WTC11 (cell line): ENCODE data around the gene C1QC. TPM values are rescaled to one million over a fixed set of nuclear protein-coding genes. Genes with fewer than 3 reads are reported as not detected.

Source experiments
- ATAC-seq: fragments of 200-7000 bp; cut with Tn5 transposase; 2 replicates; pipeline ENCODE4 v1.10.0; 2021; ENCODE audit warnings: mild to moderate bottlenecking, moderate library complexity
- CTCF ChIA-PET: fragments of 300-600 bp; sonication (Branson Sonifier 250); formaldehyde crosslinking; loops from one replicate; lab custom pipeline; 2021; ENCODE audit warnings: antibody characterized with exemption; lab: Charles Lee
- POLR2A ChIA-PET: fragments of 350-600 bp; sonication (Branson Sonifier 250); formaldehyde crosslinking; loops from one replicate; lab custom pipeline; 2021; ENCODE audit warnings: antibody characterized with exemption; lab: Charles Lee
- DNase-seq: peaks from one replicate; pipeline ENCODE4 v3.0.0; 2021; ENCODE audit warnings: low spot score
- H3K27ac Mint-ChIP-seq: 2 replicates; pipeline ENCODE4 v1.8.0; 2021; ENCODE audit warnings: mixed read lengths
- H3K27me3 Mint-ChIP-seq: 2 replicates; pipeline ENCODE4 v1.8.0; 2021; ENCODE audit warnings: low read depth, mild to moderate bottlenecking, moderate library complexity, mixed read lengths
- H3K36me3 Mint-ChIP-seq: 2 replicates; pipeline ENCODE4 v1.8.0; 2021; ENCODE audit warnings: mixed read lengths
- H3K4me1 Mint-ChIP-seq: 2 replicates; pipeline ENCODE4 v1.8.0; 2022; ENCODE audit warnings: mixed read lengths
- H3K4me3 Mint-ChIP-seq: 2 replicates; pipeline ENCODE4 v1.8.0; 2021; ENCODE audit warnings: mild to moderate bottlenecking, moderate library complexity, mixed read lengths
- H3K9me3 Mint-ChIP-seq: 2 replicates; pipeline ENCODE4 v1.8.0; 2021; ENCODE audit warnings: mixed read lengths
- ATF3 ChIP-seq: sonication (generic); formaldehyde crosslinking; conservative IDR thresholded peaks from 2 replicates; pipeline ENCODE4 v1.8.1; 2022; ENCODE audit warnings: mild to moderate bottlenecking, missing genetic modification reagents
- CBFB ChIP-seq: sonication (generic); formaldehyde crosslinking; IDR thresholded peaks from 2 replicates; pipeline ENCODE4 v1.8.1; 2022; ENCODE audit warnings: mild to moderate bottlenecking, low read depth, missing genetic modification reagents
- CREB1 ChIP-seq: sonication (generic); formaldehyde crosslinking; IDR thresholded peaks from 2 replicates; pipeline ENCODE4 v1.8.0; 2023; ENCODE audit warnings: mild to moderate bottlenecking, missing genetic modification reagents
- FOXJ3 ChIP-seq: sonication (generic); formaldehyde crosslinking; IDR thresholded peaks from 2 replicates; pipeline ENCODE4 v1.9.0; 2021; ENCODE audit warnings: missing genetic modification reagents, mild to moderate bottlenecking, borderline replicate concordance
- FOXK1 ChIP-seq: sonication (generic); formaldehyde crosslinking; IDR thresholded peaks from 2 replicates; pipeline ENCODE4 v1.8.0; 2022; ENCODE audit warnings: mild to moderate bottlenecking, moderate library complexity, missing genetic modification reagents
- GTF2I ChIP-seq: fragments of 250-450 bp; sonication (Bioruptor Pico); conservative IDR thresholded peaks from 2 replicates; pipeline ENCODE4 v1.4.0; 2021; ENCODE audit warnings: mild to moderate bottlenecking
- HMGA2 ChIP-seq: fragments of 250-450 bp; sonication (Bioruptor Pico); IDR thresholded peaks from 2 replicates; pipeline ENCODE4 v1.4.0; 2021; ENCODE audit warnings: mild to moderate bottlenecking, moderate library complexity
- NR2C2 ChIP-seq: sonication (generic); formaldehyde crosslinking; IDR thresholded peaks from 2 replicates; pipeline ENCODE4 v1.8.0; 2022; ENCODE audit warnings: mild to moderate bottlenecking, missing genetic modification reagents
- STAT6 ChIP-seq: sonication (generic); formaldehyde crosslinking; conservative IDR thresholded peaks from 2 replicates; pipeline ENCODE4 v1.8.1; 2023; ENCODE audit warnings: mild to moderate bottlenecking, low read depth, missing genetic modification reagents, moderate library complexity
- TP53 ChIP-seq: sonication (generic); formaldehyde crosslinking; IDR thresholded peaks from 2 replicates; pipeline ENCODE4 v1.8.1; 2023; ENCODE audit warnings: mild to moderate bottlenecking, missing genetic modification reagents
- ZBTB43 ChIP-seq: sonication (generic); formaldehyde crosslinking; IDR thresholded peaks from 2 replicates; pipeline ENCODE4 v1.8.1; 2023; ENCODE audit warnings: mild to moderate bottlenecking, missing genetic modification reagents
- ZNF232 ChIP-seq: sonication (generic); formaldehyde crosslinking; IDR thresholded peaks from 2 replicates; pipeline ENCODE4 v1.8.0; 2022; ENCODE audit warnings: mild to moderate bottlenecking, missing genetic modification reagents
- ZNF317 ChIP-seq: sonication (generic); formaldehyde crosslinking; IDR thresholded peaks from 2 replicates; pipeline ENCODE4 v1.8.1; 2023; ENCODE audit warnings: low read depth, mild to moderate bottlenecking, moderate library complexity, missing genetic modification reagents, borderline replicate concordance
- total RNA-seq: library from RNA; stranded (reverse); gene quantifications from 3 replicates; pipeline ENCODE4 v1.2.3, GENCODE V29; 2021
- TF ChIP-seq, protein P1 (sequence below): fragments of 250-450 bp; sonication (Bioruptor Pico); conservative IDR thresholded peaks from 2 replicates; pipeline ENCODE4 v1.9.0; 2021; ENCODE audit warnings: mild to moderate bottlenecking
- TF ChIP-seq, protein P2 (sequence below): fragments of 250-450 bp; sonication (Bioruptor Pico); IDR thresholded peaks from 2 replicates; pipeline ENCODE4 v1.9.0; 2021; ENCODE audit warnings: mild to moderate bottlenecking
- TF ChIP-seq, protein P3 (sequence below): fragments of 250-450 bp; sonication (Bioruptor Pico); IDR thresholded peaks from 2 replicates; pipeline ENCODE4 v1.9.0; 2021; ENCODE audit warnings: mild to moderate bottlenecking, borderline replicate concordance
- TF ChIP-seq, protein P4 (sequence below): sonication (generic); formaldehyde crosslinking; IDR thresholded peaks from 2 replicates; pipeline ENCODE4 v1.8.0; 2022; ENCODE audit warnings: mild to moderate bottlenecking, missing genetic modification reagents
- TF ChIP-seq, protein P5 (sequence below): sonication (generic); formaldehyde crosslinking; IDR thresholded peaks from 2 replicates; pipeline ENCODE4 v1.8.0; 2022; ENCODE audit warnings: missing genetic modification reagents

Gene C1QC
- total RNA-seq, 1 experiment from 2014 or later, result 0.28 TPM

DNA sequence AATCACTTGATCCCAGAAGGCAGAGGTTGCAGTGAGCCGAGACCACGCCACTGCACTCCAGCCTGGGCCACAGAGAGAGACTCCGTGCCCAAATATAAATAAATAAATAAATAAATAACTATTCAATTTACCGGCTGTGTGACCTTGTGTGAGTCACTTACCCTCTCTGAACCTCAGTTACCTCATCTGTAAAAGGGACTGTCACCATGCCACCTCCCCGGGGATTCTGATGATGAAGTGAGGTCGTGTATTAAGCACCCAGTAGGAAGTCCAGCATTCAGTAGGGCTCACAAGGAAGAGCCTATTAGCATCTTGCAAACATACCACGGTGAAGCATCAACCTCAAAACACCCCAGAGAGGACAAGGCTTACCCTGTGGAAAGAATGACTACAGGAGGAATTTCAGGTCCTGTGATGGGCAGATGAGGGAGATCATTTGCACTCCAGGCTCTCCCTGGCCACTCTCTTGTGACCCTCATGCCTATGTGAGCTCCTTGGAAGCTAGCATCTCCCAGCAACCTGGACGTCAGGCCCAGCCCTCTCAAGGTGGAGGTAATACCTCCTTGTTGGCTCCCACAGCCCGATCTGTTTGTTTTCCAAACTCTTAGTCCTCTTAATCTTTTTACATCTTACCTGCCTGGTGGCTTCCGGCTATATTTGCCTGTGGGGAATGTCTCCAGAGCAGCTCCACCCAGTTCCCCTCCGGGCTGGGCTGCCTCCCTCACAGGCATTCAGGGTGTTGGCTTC is 14.6 kb upstream of the C1QC start (continued):
- TF ChIP-seq, protein P1, sequence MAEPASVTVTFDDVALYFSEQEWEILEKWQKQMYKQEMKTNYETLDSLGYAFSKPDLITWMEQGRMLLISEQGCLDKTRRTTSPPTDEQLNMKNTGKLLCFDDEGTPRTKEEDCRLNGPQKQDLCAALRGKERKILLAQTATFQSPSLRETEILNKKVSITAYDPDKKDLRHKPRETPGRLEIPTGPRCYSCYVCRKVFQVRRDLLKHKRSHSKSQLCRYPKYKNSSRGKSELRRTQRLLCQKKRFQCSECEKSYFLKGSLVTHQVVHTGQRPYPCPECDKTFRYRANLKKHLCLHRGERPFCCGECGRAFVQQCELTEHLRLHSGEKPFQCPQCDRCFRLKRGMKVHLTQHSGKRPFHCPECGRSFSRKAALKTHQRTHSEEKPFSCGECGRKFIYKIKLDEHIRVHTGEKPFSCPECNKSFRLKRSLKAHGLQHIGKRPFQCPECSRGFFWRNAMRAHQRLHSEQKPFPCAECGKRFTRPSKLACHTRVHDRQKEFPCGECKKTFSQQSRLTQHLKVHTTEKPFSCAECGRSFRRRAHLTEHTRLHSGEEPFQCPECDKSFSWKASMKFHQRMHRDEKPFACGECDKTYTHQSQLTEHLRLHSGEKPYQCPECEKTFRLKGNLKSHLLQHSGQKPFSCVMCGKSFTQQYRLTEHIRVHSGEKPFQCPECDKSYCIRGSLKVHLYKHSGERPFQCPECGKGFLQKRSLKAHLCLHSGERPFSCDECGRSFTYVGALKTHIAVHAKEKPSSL, result no peak
- TF ChIP-seq CREB1 (CRISPR knock-in tag) (no peak), ZNF232 (CRISPR knock-in tag) (no peak), CBFB (CRISPR knock-in tag) (no peak), HMGA2 (CRISPR knock-in tag) (no peak), NR2C2 (CRISPR knock-in tag) (no peak)

GRCh38 chr1:22629886-22630285 is 13.5 kb upstream of the C1QC start:
- Mint-ChIP-seq H3K9me3 (no peaks in the 10 kb centered on the region), H3K4me1 (peaks cover 55% of the 10 kb centered on the region), H3K27me3 (peaks cover 3% of the 10 kb centered on the region; the same call in 1 of the 2 replicates), H3K27ac (peak overlapping the region; percentile 58), H3K36me3 (no peaks in the 10 kb centered on the region), H3K4me3 (0 out of 2 replicates have a peak overlapping the region, but pooled peaks have one; percentile 16)
- peak; percentile 51 for ATAC-seq
- CTCF ChIA-PET, result interaction anchor here (1.1 to 1.8 kb wide), 3 partner anchors 9 to 102 kb away, joined by 4 to 12 read pairs (median 7); no protein-coding TSS in a partner anchor
- POLR2A ChIA-PET, result no interaction called here
- TF ChIP-seq ZBTB43 (CRISPR knock-in tag) (no peak), ZNF317 (CRISPR knock-in tag) (no peak), GTF2I (CRISPR knock-in tag) (no peak), FOXK1 (CRISPR knock-in tag) (no peak), NR2C2 (CRISPR knock-in tag) (no peak), ATF3 (CRISPR knock-in tag) (no peak), STAT6 (CRISPR knock-in tag) (no peak), FOXJ3 (CRISPR knock-in tag) (no peak), TP53 (CRISPR knock-in tag) (no peak)
- TF ChIP-seq, protein P2, sequence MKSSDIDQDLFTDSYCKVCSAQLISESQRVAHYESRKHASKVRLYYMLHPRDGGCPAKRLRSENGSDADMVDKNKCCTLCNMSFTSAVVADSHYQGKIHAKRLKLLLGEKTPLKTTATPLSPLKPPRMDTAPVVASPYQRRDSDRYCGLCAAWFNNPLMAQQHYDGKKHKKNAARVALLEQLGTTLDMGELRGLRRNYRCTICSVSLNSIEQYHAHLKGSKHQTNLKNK (CRISPR knock-in tag), result no peak
- TF ChIP-seq, protein P3, sequence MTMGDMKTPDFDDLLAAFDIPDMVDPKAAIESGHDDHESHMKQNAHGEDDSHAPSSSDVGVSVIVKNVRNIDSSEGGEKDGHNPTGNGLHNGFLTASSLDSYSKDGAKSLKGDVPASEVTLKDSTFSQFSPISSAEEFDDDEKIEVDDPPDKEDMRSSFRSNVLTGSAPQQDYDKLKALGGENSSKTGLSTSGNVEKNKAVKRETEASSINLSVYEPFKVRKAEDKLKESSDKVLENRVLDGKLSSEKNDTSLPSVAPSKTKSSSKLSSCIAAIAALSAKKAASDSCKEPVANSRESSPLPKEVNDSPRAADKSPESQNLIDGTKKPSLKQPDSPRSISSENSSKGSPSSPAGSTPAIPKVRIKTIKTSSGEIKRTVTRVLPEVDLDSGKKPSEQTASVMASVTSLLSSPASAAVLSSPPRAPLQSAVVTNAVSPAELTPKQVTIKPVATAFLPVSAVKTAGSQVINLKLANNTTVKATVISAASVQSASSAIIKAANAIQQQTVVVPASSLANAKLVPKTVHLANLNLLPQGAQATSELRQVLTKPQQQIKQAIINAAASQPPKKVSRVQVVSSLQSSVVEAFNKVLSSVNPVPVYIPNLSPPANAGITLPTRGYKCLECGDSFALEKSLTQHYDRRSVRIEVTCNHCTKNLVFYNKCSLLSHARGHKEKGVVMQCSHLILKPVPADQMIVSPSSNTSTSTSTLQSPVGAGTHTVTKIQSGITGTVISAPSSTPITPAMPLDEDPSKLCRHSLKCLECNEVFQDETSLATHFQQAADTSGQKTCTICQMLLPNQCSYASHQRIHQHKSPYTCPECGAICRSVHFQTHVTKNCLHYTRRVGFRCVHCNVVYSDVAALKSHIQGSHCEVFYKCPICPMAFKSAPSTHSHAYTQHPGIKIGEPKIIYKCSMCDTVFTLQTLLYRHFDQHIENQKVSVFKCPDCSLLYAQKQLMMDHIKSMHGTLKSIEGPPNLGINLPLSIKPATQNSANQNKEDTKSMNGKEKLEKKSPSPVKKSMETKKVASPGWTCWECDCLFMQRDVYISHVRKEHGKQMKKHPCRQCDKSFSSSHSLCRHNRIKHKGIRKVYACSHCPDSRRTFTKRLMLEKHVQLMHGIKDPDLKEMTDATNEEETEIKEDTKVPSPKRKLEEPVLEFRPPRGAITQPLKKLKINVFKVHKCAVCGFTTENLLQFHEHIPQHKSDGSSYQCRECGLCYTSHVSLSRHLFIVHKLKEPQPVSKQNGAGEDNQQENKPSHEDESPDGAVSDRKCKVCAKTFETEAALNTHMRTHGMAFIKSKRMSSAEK (CRISPR knock-in tag), result no peak
- TF ChIP-seq, protein P4, sequence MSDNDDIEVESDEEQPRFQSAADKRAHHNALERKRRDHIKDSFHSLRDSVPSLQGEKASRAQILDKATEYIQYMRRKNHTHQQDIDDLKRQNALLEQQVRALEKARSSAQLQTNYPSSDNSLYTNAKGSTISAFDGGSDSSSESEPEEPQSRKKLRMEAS, result no peak
- TF ChIP-seq, protein P5, sequence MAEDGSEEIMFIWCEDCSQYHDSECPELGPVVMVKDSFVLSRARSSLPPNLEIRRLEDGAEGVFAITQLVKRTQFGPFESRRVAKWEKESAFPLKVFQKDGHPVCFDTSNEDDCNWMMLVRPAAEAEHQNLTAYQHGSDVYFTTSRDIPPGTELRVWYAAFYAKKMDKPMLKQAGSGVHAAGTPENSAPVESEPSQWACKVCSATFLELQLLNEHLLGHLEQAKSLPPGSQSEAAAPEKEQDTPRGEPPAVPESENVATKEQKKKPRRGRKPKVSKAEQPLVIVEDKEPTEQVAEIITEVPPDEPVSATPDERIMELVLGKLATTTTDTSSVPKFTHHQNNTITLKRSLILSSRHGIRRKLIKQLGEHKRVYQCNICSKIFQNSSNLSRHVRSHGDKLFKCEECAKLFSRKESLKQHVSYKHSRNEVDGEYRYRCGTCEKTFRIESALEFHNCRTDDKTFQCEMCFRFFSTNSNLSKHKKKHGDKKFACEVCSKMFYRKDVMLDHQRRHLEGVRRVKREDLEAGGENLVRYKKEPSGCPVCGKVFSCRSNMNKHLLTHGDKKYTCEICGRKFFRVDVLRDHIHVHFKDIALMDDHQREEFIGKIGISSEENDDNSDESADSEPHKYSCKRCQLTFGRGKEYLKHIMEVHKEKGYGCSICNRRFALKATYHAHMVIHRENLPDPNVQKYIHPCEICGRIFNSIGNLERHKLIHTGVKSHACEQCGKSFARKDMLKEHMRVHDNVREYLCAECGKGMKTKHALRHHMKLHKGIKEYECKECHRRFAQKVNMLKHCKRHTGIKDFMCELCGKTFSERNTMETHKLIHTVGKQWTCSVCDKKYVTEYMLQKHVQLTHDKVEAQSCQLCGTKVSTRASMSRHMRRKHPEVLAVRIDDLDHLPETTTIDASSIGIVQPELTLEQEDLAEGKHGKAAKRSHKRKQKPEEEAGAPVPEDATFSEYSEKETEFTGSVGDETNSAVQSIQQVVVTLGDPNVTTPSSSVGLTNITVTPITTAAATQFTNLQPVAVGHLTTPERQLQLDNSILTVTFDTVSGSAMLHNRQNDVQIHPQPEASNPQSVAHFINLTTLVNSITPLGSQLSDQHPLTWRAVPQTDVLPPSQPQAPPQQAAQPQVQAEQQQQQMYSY (CRISPR knock-in tag), result no peak
- DNase-seq, result no peak
